HCT116 (cell line): ENCODE measurements around the gene SEMA4A.

Source experiments
- CTCF ChIP-seq, 3 experiments: fragments of 200-600 bp in 1 of 3; sonication (generic) in 1 of 3; IDR thresholded peaks in 2 of 3; conservative IDR thresholded peaks in 1 of 3; 2 replicates each; pipeline ENCODE4 v1.5.1; 2012 to 2017; ENCODE audit warnings: low read depth in 2 of 3, low read length in 2 of 3, antibody characterized with exemption in 1 of 3, borderline replicate concordance in 1 of 3, control low read depth in 1 of 3, mild to moderate bottlenecking in 1 of 3, mixed read lengths in 1 of 3, mixed run types in 1 of 3, moderate library complexity in 1 of 3; ENCODE audit not compliant: insufficient read depth in 1 of 3
- EGR1 ChIP-seq: IDR thresholded peaks from 2 replicates; pipeline ENCODE4 v1.6.1; 2012; ENCODE audit warnings: low read depth
- JUND ChIP-seq: IDR thresholded peaks from 2 replicates; pipeline ENCODE4 v1.6.1; 2012
- POLR2A ChIP-seq: IDR thresholded peaks from 2 replicates; pipeline ENCODE4 v1.7.0; 2011; ENCODE audit warnings: borderline replicate concordance; ENCODE audit not compliant: insufficient read depth, insufficient read length; ENCODE audit errors: extremely low read depth
- SIN3A ChIP-seq: IDR thresholded peaks from 2 replicates; pipeline ENCODE4 v1.6.1; 2012; ENCODE audit warnings: low read depth

GRCh38 chr1:156148216-156148615 lies 5.2 kb upstream of the SEMA4A start:
- TF ChIP-seq CTCF (IDR thresholded peaks at IDR 0.05 in 2 of 3, conservative IDR thresholded peaks at IDR 0.05 in 1 of 3; ENCODE audit: borderline replicate concordance in 1 of 3, insufficient read depth in 1 of 3, low read depth in 2 of 3, low read length in 2 of 3) (no peak), EGR1 (no peak), JUND (no peak), POLR2A (no peak), SIN3A (no peak)
